K562 (cell line): ENCODE data around the gene FNBP1. TPM values are rescaled to one million over a fixed set of nuclear protein-coding genes. Genes with fewer than 3 reads are reported as not detected.

ENCODE experiments used
- ATAC-seq: fragments of 200-7000 bp; cut with Tn5 transposase; 3 replicates; pipeline ENCODE4 v1.9.1; 2020; ENCODE audit warnings: moderate library complexity
- BruUV-seq: library from RNA; stranded (reverse); fragments of 400-500 nt; replicated peaks from 2 replicates; lab custom pipeline; 2021; lab: Mats Ljungman, UMichigan
- CTCF ChIA-PET: fragments of 300-600 bp; formaldehyde crosslinking; extraction: SDS; loops from one replicate; lab custom pipeline; 2021; ENCODE audit warnings: low intra/inter-chr PET ratio; lab: Yijun Ruan, JAX
- POLR2A ChIA-PET: fragments of 300-600, 350-650 bp; sonication (Branson Sonifier 250); formaldehyde crosslinking; extraction: SDS; loops from one replicate; lab custom pipeline; 2021; ENCODE audit warnings: antibody characterized with exemption, inconsistent platforms; lab: Yijun Ruan, JAX
- DNase-seq, 4 experiments: peaks; one replicate each; pipeline versions ENCODE4 v3.0.0 to v3.0.0-alpha.2; 2011 to 2018; ENCODE audit warnings: low spot score in 3 of 4, mixed read lengths in 3 of 4; ENCODE audit errors: extremely low read depth in 1 of 4
- FAIRE-seq: peaks from 2 replicates; lab custom pipeline; 2011; peaks lifted over from hg19 to GRCh38; lab: Jason Lieb, UNC
- H2AFZ ChIP-seq: 2 replicates; pipeline ENCODE4 v1.6.0; 2011; ENCODE audit warnings: low read depth, low read length, control low read depth, inconsistent platforms
- H3K27ac ChIP-seq: fragments of 200-600 bp; 3 replicates; pipeline ENCODE4 v1.8.0; 2011; ENCODE audit warnings: low read depth, mild to moderate bottlenecking, control low read depth, inconsistent platforms, low read length, moderate library complexity, mixed read lengths; ENCODE audit errors: extremely low read depth
- H3K27me3 ChIP-seq, 2 experiments: fragments of 300-600 bp in 1 of 2; 2 replicates in 1 of 2; 3 replicates in 1 of 2; pipeline versions ENCODE4 v1.6.0 to v1.8.0; 2011; ENCODE audit warnings: inconsistent platforms in 2 of 2, low read length in 2 of 2, mild to moderate bottlenecking in 1 of 2, mixed read lengths in 1 of 2, moderate library complexity in 1 of 2; ENCODE audit not compliant: control insufficient read depth in 2 of 2, insufficient read depth in 2 of 2
- H3K36me3 ChIP-seq: fragments of 300-600 bp; 3 replicates; pipeline ENCODE4 v1.8.0; 2011; ENCODE audit warnings: mild to moderate bottlenecking, low read length, inconsistent platforms; ENCODE audit not compliant: control insufficient read depth, insufficient read depth
- H3K4me1 ChIP-seq, 2 experiments: fragments of 200-600 bp in 1 of 2; replicated peaks in 1 of 2; 2 replicates in 1 of 2; 3 replicates in 1 of 2; pipeline versions ENCODE4 v1.5.1 to v1.8.0; 2011; ENCODE audit warnings: inconsistent platforms in 2 of 2, low read length in 2 of 2, mild to moderate bottlenecking in 1 of 2, mixed read lengths in 1 of 2, moderate library complexity in 1 of 2; ENCODE audit not compliant: control insufficient read depth in 2 of 2, insufficient read depth in 2 of 2
- H3K4me2 ChIP-seq: 2 replicates; pipeline ENCODE4 v1.6.1; 2011; ENCODE audit warnings: low read length, control low read depth, inconsistent platforms, mixed read lengths; ENCODE audit not compliant: insufficient read depth
- H3K4me3 ChIP-seq: fragments of 200-600 bp; sonication (generic), shearing (Covaris generic); 2 replicates; pipeline ENCODE4 v1.5.1; 2016; ENCODE audit warnings: control low read depth, inconsistent platforms
- H3K79me2 ChIP-seq: fragments of 200-600 bp; 3 replicates; pipeline ENCODE4 v1.8.0; 2011; ENCODE audit warnings: low read length, inconsistent platforms; ENCODE audit not compliant: control insufficient read depth, insufficient read depth
- H3K9ac ChIP-seq, 2 experiments: 2 replicates each; pipeline versions ENCODE4 v1.6.0 to v1.6.1; 2011; ENCODE audit warnings: low read depth in 2 of 2, low read length in 2 of 2, control low read depth in 1 of 2, inconsistent platforms in 1 of 2, mild to moderate bottlenecking in 1 of 2, mixed read lengths in 1 of 2; ENCODE audit not compliant: insufficient read depth in 1 of 2
- H3K9me1 ChIP-seq: one replicate; pipeline ENCODE4 v1.6.0; 2011; ENCODE audit warnings: inconsistent platforms, mild to moderate bottlenecking, low read length, moderate library complexity; ENCODE audit not compliant: control insufficient read depth, insufficient read depth
- H3K9me3 ChIP-seq: replicated peaks from 2 replicates; pipeline ENCODE4 v1.5.1; 2011; ENCODE audit warnings: low read depth, low read length, inconsistent platforms; ENCODE audit not compliant: control insufficient read depth, insufficient read depth
- H4K20me1 ChIP-seq: replicated peaks from 2 replicates; pipeline ENCODE4 v1.6.1; 2011; ENCODE audit warnings: low read length, inconsistent platforms, mixed read lengths; ENCODE audit not compliant: control insufficient read depth, insufficient read depth
- CBX2 ChIP-seq: fragments of 200-600 bp; sonication (generic); IDR thresholded peaks from one replicate; pipeline ENCODE4 v1.6.1; 2012; ENCODE audit warnings: mild to moderate bottlenecking, low read length, inconsistent platforms; ENCODE audit not compliant: insufficient read depth, poor library complexity, severe bottlenecking
- CBX8 ChIP-seq: fragments of 200-600 bp; sonication (generic); IDR thresholded peaks from 2 replicates; pipeline ENCODE4 v1.6.1; 2012; ENCODE audit warnings: borderline replicate concordance, mixed run types, low read depth, mild to moderate bottlenecking, moderate library complexity, mixed read lengths, low read length, control low read depth, inconsistent platforms; ENCODE audit not compliant: poor library complexity, severe bottlenecking; ENCODE audit errors: extremely low read depth
- EZH2 ChIP-seq: IDR thresholded peaks from 2 replicates; pipeline ENCODE4 v1.6.1; 2012; ENCODE audit warnings: low read depth, mild to moderate bottlenecking, inconsistent platforms, low read length, borderline replicate concordance
- GATAD2A ChIP-seq: fragments of 450-650 bp; IDR thresholded peaks from 2 replicates; pipeline ENCODE4 v1.6.1; 2017
- HDAC1 ChIP-seq, 2 experiments: fragments of 450-650 bp; IDR thresholded peaks; 2 replicates each; pipeline ENCODE4 v1.6.1; 2016 to 2017; ENCODE audit warnings: inconsistent platforms in 1 of 2, mild to moderate bottlenecking in 1 of 2, moderate library complexity in 1 of 2
- HMGN3 ChIP-seq: IDR thresholded peaks from 2 replicates; pipeline ENCODE4 v1.6.1; 2011; ENCODE audit warnings: borderline replicate concordance, low read depth, mild to moderate bottlenecking, mixed read lengths, low read length; ENCODE audit not compliant: insufficient read length; ENCODE audit errors: extremely low read depth
- NELFE ChIP-seq: IDR thresholded peaks from 2 replicates; pipeline ENCODE4 v1.6.1; 2011; ENCODE audit warnings: mild to moderate bottlenecking; ENCODE audit not compliant: insufficient read depth, insufficient read length
- TRIM25 ChIP-seq: fragments of 450-650 bp; IDR thresholded peaks from 2 replicates; pipeline ENCODE4 v1.7.0; 2016; ENCODE audit warnings: borderline replicate concordance
- ZMIZ1 ChIP-seq, 2 experiments: fragments of 150-350 bp in 1 of 2; IDR thresholded peaks; 2 replicates each; pipeline ENCODE4 v1.6.1; 2012 to 2016; ENCODE audit warnings: low read depth in 2 of 2, low read length in 2 of 2, mild to moderate bottlenecking in 1 of 2, moderate library complexity in 1 of 2
- ZNF57 ChIP-seq: fragments of 450-650 bp; formaldehyde crosslinking; IDR thresholded peaks from 2 replicates; pipeline ENCODE4 v1.4.0; 2020; ENCODE audit warnings: mild to moderate bottlenecking, moderate library complexity
- ZNF668 ChIP-seq: fragments of 250-450 bp; sonication (Bioruptor Pico); IDR thresholded peaks from 2 replicates; pipeline ENCODE4 v1.8.0; 2022; ENCODE audit warnings: mild to moderate bottlenecking, inconsistent platforms
- WGBS: fragments of 100-300 bp; shearing (Covaris generic); methylation state at CpG from one replicate; pipeline ENCODE4 v1.1.6; 2016; ENCODE audit warnings: low coverage, mixed read lengths; ENCODE audit not compliant: insufficient coverage; ENCODE audit errors: missing lambda C conversion rate; 5-methylcytosine and 5-hydroxymethylcytosine counted together
- in situ Hi-C: fragments of 300-500 bp; cut with MboI; formaldehyde crosslinking; loops from 4 replicates; pipeline ENCODE4 v1.15.0; 2018; ENCODE audit warnings: inconsistent platforms, mixed read lengths
- intact Hi-C: fragments of 100-400 bp; cut with micrococcal nuclease; formaldehyde crosslinking; loops from 2 replicates; pipeline ENCODE4 v1.14.2; 2022
- polyA plus RNA-seq, 8 experiments: library from polyadenylated mRNA; depleted of rRNA in 4 of 8; stranded (reverse) in 5 of 8; unstranded in 3 of 8; fragments of >200 nt; fragmentation: Nextera tagmentation in 2 of 8; fragmentation: Illumina TruSeq in 1 of 8; extraction: Ambion mirVana in 2 of 8; extraction: Trizol in 1 of 8; gene quantifications; 2 replicates each; pipeline versions ENCODE4 v1.2.1 to v1.2.3, GENCODE V29; 2011 to 2014; ENCODE audit warnings: inconsistent platforms in 1 of 8, missing spikeins in 1 of 8
- total RNA-seq, 7 experiments: library from RNA; depleted of rRNA in 6 of 7; stranded (reverse); fragments of >200 nt in 6 of 7; fragmentation: Illumina TruSeq in 2 of 7; extraction: Trizol in 2 of 7; gene quantifications; 2 replicates each; pipeline versions ENCODE4 v1.2.1 to v1.2.3, GENCODE V29; 2011 to 2021; ENCODE audit warnings: low replicate concordance in 1 of 7

Gene FNBP1
- total and polyA plus RNA-seq, 9 of the 15 experiments (the other 6 are each of a cell fraction or from before 2014, with no cell fraction given), result 1.8 to 14.9 (median 7.6) TPM

- 16% methylated on average over 28 of the region's 31 CpGs for WGBS
- intact Hi-C loops, result loop anchor here (2.0 kb wide), 1 partner anchor 131 kb away; no protein-coding TSS in a partner anchor
- no peaks in the 10 kb centered on the region for H3K9me1 ChIP-seq
- H3K4me1 ChIP-seq, result peaks cover 27 to 32% of the 10 kb centered on the region in 2 experiments
- no peak for ATAC-seq
- TF ChIP-seq ZMIZ1 (IDR thresholded peaks at IDR 0.05; ENCODE audit: low read depth in 2 of 2, low read length in 2 of 2) (no peak), NELFE (no peak), ZNF57 (no peak), TRIM25 (no peak), CBX2 (peak; percentile 84), CBX8 (peak; percentile 82), HDAC1 (IDR thresholded peaks at IDR 0.05) (0 out of 4 replicates have a peak, but pooled peaks of 1 of the 2 experiments have one; percentile 29), ZNF668 (no peak), HMGN3 (peak; percentile 3), EZH2 (peak; percentile 22; the same call in 1 of the 2 replicates), GATAD2A (no peak)
- TF ChIP-seq, all 486 proteins: peak for 5
- H2AFZ ChIP-seq, result peak overlapping the region; percentile 54
- no peaks in the 10 kb centered on the region; the same call in 2 of the 3 replicates for H3K79me2 ChIP-seq
- DNase-seq (no peak), FAIRE-seq (no peak)
- H3K4me3 ChIP-seq, result peak overlapping the region; percentile 50
- peak overlapping the region; percentile 64 for H3K4me2 ChIP-seq
- H3K27me3 ChIP-seq, result peaks cover 5 to 12% of the 10 kb centered on the region in 2 experiments; a peak in 3 of 5 replicates
- no peaks in the 10 kb centered on the region for H3K9me3 ChIP-seq
- no peaks in the 10 kb centered on the region for H3K36me3 ChIP-seq
- in situ Hi-C loops, result no loop called here
- no peak overlapping the region for H3K27ac ChIP-seq
- ChIA-PET POLR2A (interaction anchor here (0.8 kb wide), 2 partner anchors 11 to 12 kb away, joined by 3 to 4 read pairs; no protein-coding TSS in a partner anchor), CTCF (interaction anchor here (0.6 kb wide), 1 partner anchor 15 kb away, joined by 6 read pairs; no protein-coding TSS in a partner anchor)
- no peaks in the 10 kb centered on the region; the same call in 1 of the 2 replicates for H4K20me1 ChIP-seq
- H3K9ac ChIP-seq, result peak overlapping the region; percentile 18 to 93; a peak in 3 of 4 replicates
- BruUV-seq, result TSS peak; percentile 45
Observed at GRCh38 chr9:130041648-130042405, 1.2 kb downstream of the FNBP1 start.
